ENCODE results near the gene EFNA4.

- TF ChIP-seq, protein P1, sequence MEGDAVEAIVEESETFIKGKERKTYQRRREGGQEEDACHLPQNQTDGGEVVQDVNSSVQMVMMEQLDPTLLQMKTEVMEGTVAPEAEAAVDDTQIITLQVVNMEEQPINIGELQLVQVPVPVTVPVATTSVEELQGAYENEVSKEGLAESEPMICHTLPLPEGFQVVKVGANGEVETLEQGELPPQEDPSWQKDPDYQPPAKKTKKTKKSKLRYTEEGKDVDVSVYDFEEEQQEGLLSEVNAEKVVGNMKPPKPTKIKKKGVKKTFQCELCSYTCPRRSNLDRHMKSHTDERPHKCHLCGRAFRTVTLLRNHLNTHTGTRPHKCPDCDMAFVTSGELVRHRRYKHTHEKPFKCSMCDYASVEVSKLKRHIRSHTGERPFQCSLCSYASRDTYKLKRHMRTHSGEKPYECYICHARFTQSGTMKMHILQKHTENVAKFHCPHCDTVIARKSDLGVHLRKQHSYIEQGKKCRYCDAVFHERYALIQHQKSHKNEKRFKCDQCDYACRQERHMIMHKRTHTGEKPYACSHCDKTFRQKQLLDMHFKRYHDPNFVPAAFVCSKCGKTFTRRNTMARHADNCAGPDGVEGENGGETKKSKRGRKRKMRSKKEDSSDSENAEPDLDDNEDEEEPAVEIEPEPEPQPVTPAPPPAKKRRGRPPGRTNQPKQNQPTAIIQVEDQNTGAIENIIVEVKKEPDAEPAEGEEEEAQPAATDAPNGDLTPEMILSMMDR (IDR thresholded peaks at IDR 0.05), result no peak
- TF ChIP-seq EZH2 (IDR thresholded peaks at IDR 0.05; ENCODE audit: borderline replicate concordance, insufficient read depth, low read depth, low read length, poor library complexity, severe bottlenecking), result no peak
Measured at GRCh38 chr1:155075535-155075934, 12.0 kb downstream of the EFNA4 start.
